ENCODE data around the gene FCRL6.

DNA sequence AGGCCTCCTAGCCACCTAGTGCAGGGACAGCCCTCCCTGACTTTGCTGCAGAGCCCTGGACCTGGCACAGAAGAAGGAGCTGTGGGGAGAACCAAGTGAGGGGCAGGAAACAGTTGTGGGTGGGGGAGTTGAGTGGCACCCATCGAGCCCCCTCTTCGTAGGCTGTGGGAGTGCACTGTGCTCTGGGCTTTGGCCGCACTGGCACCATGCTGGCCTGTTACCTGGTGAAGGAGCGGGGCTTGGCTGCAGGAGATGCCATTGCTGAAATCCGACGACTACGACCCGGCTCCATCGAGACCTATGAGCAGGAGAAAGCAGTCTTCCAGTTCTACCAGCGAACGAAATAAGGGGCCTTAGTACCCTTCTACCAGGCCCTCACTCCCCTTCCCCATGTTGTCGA lies 20.2 kb upstream of the FCRL6 start:
- TF ChIP-seq, protein P1, sequence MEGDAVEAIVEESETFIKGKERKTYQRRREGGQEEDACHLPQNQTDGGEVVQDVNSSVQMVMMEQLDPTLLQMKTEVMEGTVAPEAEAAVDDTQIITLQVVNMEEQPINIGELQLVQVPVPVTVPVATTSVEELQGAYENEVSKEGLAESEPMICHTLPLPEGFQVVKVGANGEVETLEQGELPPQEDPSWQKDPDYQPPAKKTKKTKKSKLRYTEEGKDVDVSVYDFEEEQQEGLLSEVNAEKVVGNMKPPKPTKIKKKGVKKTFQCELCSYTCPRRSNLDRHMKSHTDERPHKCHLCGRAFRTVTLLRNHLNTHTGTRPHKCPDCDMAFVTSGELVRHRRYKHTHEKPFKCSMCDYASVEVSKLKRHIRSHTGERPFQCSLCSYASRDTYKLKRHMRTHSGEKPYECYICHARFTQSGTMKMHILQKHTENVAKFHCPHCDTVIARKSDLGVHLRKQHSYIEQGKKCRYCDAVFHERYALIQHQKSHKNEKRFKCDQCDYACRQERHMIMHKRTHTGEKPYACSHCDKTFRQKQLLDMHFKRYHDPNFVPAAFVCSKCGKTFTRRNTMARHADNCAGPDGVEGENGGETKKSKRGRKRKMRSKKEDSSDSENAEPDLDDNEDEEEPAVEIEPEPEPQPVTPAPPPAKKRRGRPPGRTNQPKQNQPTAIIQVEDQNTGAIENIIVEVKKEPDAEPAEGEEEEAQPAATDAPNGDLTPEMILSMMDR (IDR thresholded peaks at IDR 0.05): no peak
- TF ChIP-seq POLR2A (IDR thresholded peaks at IDR 0.05) (no peak), POLR2AphosphoS5 (IDR thresholded peaks at IDR 0.05) (no peak)
